ENCODE results near the gene ZIC2.
"Not testable (repeated sequence)": the region's sequence is repeated elsewhere in the genome, so short reads cannot be mapped to it uniquely, and the experiment has no call there.

DNA sequence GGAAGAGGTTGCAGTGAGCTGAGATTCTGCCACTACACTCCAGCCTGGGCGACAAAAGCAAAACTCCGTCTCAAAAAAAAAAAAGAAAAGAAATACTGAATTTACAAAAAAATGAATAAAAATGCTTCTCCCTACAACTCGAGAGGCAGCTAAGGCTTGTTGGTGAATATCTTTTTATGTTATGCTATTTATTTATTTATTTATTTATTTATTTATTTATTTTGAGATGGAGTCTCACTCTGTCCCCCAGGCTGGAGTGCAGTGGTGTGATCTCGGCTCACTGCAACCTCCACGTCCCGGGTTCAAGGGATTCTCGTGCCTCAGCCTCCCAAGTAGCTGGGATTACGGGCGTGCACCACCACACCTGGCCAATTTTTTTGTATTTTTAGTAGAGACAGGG lies 51.1 kb downstream of the ZIC2 start:
- TF ChIP-seq, protein P1, sequence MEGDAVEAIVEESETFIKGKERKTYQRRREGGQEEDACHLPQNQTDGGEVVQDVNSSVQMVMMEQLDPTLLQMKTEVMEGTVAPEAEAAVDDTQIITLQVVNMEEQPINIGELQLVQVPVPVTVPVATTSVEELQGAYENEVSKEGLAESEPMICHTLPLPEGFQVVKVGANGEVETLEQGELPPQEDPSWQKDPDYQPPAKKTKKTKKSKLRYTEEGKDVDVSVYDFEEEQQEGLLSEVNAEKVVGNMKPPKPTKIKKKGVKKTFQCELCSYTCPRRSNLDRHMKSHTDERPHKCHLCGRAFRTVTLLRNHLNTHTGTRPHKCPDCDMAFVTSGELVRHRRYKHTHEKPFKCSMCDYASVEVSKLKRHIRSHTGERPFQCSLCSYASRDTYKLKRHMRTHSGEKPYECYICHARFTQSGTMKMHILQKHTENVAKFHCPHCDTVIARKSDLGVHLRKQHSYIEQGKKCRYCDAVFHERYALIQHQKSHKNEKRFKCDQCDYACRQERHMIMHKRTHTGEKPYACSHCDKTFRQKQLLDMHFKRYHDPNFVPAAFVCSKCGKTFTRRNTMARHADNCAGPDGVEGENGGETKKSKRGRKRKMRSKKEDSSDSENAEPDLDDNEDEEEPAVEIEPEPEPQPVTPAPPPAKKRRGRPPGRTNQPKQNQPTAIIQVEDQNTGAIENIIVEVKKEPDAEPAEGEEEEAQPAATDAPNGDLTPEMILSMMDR (IDR thresholded peaks at IDR 0.05; ENCODE audit: insufficient read depth, low read depth, low read length): not testable (repeated sequence)
- not testable (repeated sequence) for TF ChIP-seq EZH2 (IDR thresholded peaks at IDR 0.05; ENCODE audit: insufficient read depth, low read length)

Data from astrocyte (in vitro differentiated cells and primary cell).